B cell (primary cell): ENCODE results near the gene ZNF330. TPM values are rescaled to one million over a fixed set of nuclear protein-coding genes. Genes with fewer than 3 reads are reported as not detected.

Source experiments
- ATAC-seq: fragments of 200-7000 bp; cut with Tn5 transposase; one replicate; pipeline ENCODE4 v1.10.0; 2021; ENCODE audit warnings: low read depth, mild to moderate bottlenecking, moderate number of reproducible peaks, moderate library complexity
- CTCF ChIA-PET: fragments of 350-600 bp; sonication (Branson Sonifier 250); formaldehyde crosslinking; loops from one replicate; lab custom pipeline; 2021; ENCODE audit warnings: antibody characterized with exemption, inconsistent platforms; lab: Charles Lee
- POLR2A ChIA-PET: fragments of 350-600 bp; sonication (Branson Sonifier 250); formaldehyde crosslinking; loops from one replicate; lab custom pipeline; 2021; ENCODE audit warnings: antibody characterized with exemption; lab: Charles Lee
- DNase-seq: peaks from one replicate; pipeline ENCODE4 v3.0.0; 2013
- H2AFZ ChIP-seq: 2 replicates; pipeline ENCODE4 v1.6.1; 2012; ENCODE audit warnings: mild to moderate bottlenecking, low read depth, low read length; ENCODE audit not compliant: insufficient read depth, poor library complexity, severe bottlenecking
- H3K27ac ChIP-seq, 2 donors: 1 replicate in 1 of 2; 2 replicates in 1 of 2; pipeline ENCODE4 v1.5.1; 2012 to 2013; ENCODE audit warnings: low read length in 2 of 2, mild to moderate bottlenecking in 2 of 2, moderate library complexity in 1 of 2
- H3K27me3 ChIP-seq, 4 experiments: fragments of 200-600 bp in 1 of 4; sonication (generic) in 1 of 4; replicated peaks in 1 of 4; 1 replicate in 2 of 4; 2 replicates in 2 of 4; pipeline versions ENCODE4 v1.6.1 to v1.7.0; 2013 to 2016; ENCODE audit warnings: low read length in 3 of 4, mild to moderate bottlenecking in 2 of 4, mixed read lengths in 1 of 4, moderate library complexity in 1 of 4; ENCODE audit not compliant: insufficient read depth in 4 of 4, control insufficient read depth in 3 of 4; ENCODE audit errors: control extremely low read depth in 1 of 4
- H3K36me3 ChIP-seq, 2 experiments: replicated peaks in 1 of 2; 1 replicate in 1 of 2; 2 replicates in 1 of 2; pipeline versions ENCODE4 v1.6.1 to v1.7.1; 2013; ENCODE audit warnings: low read length in 1 of 2; ENCODE audit not compliant: insufficient read depth in 2 of 2, control insufficient read depth in 1 of 2; ENCODE audit errors: control extremely low read depth in 1 of 2, extremely low read depth in 1 of 2
- H3K4me1 ChIP-seq, 2 donors: fragments of 200-600 bp in 1 of 2; sonication (generic) in 1 of 2; 1 replicate in 1 of 2; 2 replicates in 1 of 2; pipeline versions ENCODE4 v1.5.1 to v1.6.1; 2013 to 2017; ENCODE audit warnings: low read length in 2 of 2; ENCODE audit not compliant: control insufficient read depth in 2 of 2, insufficient read depth in 2 of 2
- H3K4me2 ChIP-seq: replicated peaks from 2 replicates; pipeline ENCODE3; 2012; ENCODE audit warnings: mild to moderate bottlenecking, low read depth, low read length; ENCODE audit not compliant: poor library complexity, severe bottlenecking
- H3K4me3 ChIP-seq, 5 experiments: fragments of 200-600 bp in 1 of 5; sonication (generic) in 1 of 5; 1 replicate in 3 of 5; 2 replicates in 2 of 5; pipeline versions ENCODE4 v1.5.1 to v1.7.0; 2011 to 2016; ENCODE audit warnings: low read length in 4 of 5, mild to moderate bottlenecking in 4 of 5, low read depth in 2 of 5, control low read depth in 1 of 5, moderate library complexity in 1 of 5; ENCODE audit not compliant: insufficient read depth in 1 of 5; ENCODE audit errors: control extremely low read depth in 1 of 5, extremely low read depth in 1 of 5
- H3K79me2 ChIP-seq: fragments of 200-600 bp; sonication (generic); one replicate; pipeline ENCODE4 v1.6.0; 2016; ENCODE audit warnings: low read length; ENCODE audit not compliant: control insufficient read depth, insufficient read depth
- H3K9ac ChIP-seq: fragments of 200-600 bp; sonication (generic); 2 replicates; pipeline ENCODE4 v1.6.1; 2017; ENCODE audit warnings: mild to moderate bottlenecking, low read length, moderate library complexity
- H3K9me3 ChIP-seq, 3 donors: one replicate each; pipeline versions ENCODE4 v1.6.1 to v1.7.1; 2013; ENCODE audit warnings: low read length in 2 of 3; ENCODE audit not compliant: control insufficient read depth in 2 of 3, insufficient read depth in 1 of 3; ENCODE audit errors: control extremely low read depth in 1 of 3
- H4K20me1 ChIP-seq: 2 replicates; pipeline ENCODE4 v1.6.0; 2012; ENCODE audit warnings: mild to moderate bottlenecking, low read length; ENCODE audit not compliant: insufficient read depth, control insufficient read depth, poor library complexity, severe bottlenecking
- H3K27ac Mint-ChIP-seq: one replicate; pipeline ENCODE4 v1.8.0; 2021; ENCODE audit warnings: mixed read lengths
- H3K27me3 Mint-ChIP-seq: one replicate; pipeline ENCODE4 v1.8.0; 2021; ENCODE audit warnings: mixed read lengths
- H3K4me1 Mint-ChIP-seq: one replicate; pipeline ENCODE4 v1.8.0; 2021; ENCODE audit warnings: mixed read lengths
- H3K4me3 Mint-ChIP-seq: one replicate; pipeline ENCODE4 v1.8.0; 2021; ENCODE audit warnings: mixed read lengths
- H3K9me3 Mint-ChIP-seq: one replicate; pipeline ENCODE4 v1.8.0; 2022; ENCODE audit warnings: mixed read lengths; ENCODE audit not compliant: insufficient read depth
- CTCF ChIP-seq: fragments of 200-600 bp; IDR thresholded peaks from one replicate; pipeline ENCODE4 v1.8.0; 2022; ENCODE audit warnings: antibody characterized with exemption, mild to moderate bottlenecking
- EZH2 ChIP-seq: IDR thresholded peaks from 2 replicates; pipeline ENCODE4 v1.6.1; 2012; ENCODE audit warnings: borderline replicate concordance, low read depth, mild to moderate bottlenecking, moderate library complexity, low read length; ENCODE audit not compliant: insufficient read depth, poor library complexity, severe bottlenecking
- WGBS: methylation state at CpG from one replicate; pipeline ENCODE4 v1.1.5; 2013; ENCODE audit warnings: missing lambda C conversion rate; ENCODE audit not compliant: insufficient coverage; 5-methylcytosine and 5-hydroxymethylcytosine counted together
- intact Hi-C: fragments of 100-400 bp; cut with micrococcal nuclease; formaldehyde crosslinking; loops from one replicate; pipeline ENCODE4 v1.10.0; 2022
- polyA plus RNA-seq: library from polyadenylated mRNA; depleted of rRNA; stranded (reverse); fragments of >200 nt; gene quantifications from 2 replicates; pipeline ENCODE4 v1.2.3, GENCODE V29; 2012
- total RNA-seq, 2 donors: library from RNA; stranded (reverse); fragments of 120-200 nt in 1 of 2; gene quantifications; 1 replicate in 1 of 2; 2 replicates in 1 of 2; pipeline versions ENCODE4 v1.2.3 to v1.2.4, GENCODE V29; 2013 to 2022

Gene ZNF330
- total and polyA plus RNA-seq, 2 donors (not counting 1 experiment from before 2014, with no cell fraction given): 16.5 to 29.4 TPM

GRCh38 chr4:141192564-141192963 lies 28.1 kb upstream of the ZNF330 start:
- H3K27ac Mint-ChIP-seq: no peak overlapping the region
- H3K27ac ChIP-seq: no peak overlapping the region
- peaks cover 0 to 5% (median 1%) of the 10 kb centered on the region in 3 donors for H3K9me3 ChIP-seq
- H3K4me1 Mint-ChIP-seq: no peaks in the 10 kb centered on the region
- no peak for DNase-seq
- no peaks in the 10 kb centered on the region for H3K36me3 ChIP-seq
- no peak for ATAC-seq
- H3K9ac ChIP-seq: no peak overlapping the region
- H3K4me2 ChIP-seq: no peak overlapping the region
- H3K9me3 Mint-ChIP-seq: no peaks in the 10 kb centered on the region
- 94% methylated on average over 2 of the region's 2 CpGs for WGBS
- peaks cover 31% of the 10 kb centered on the region for H3K27me3 Mint-ChIP-seq
- no peaks in the 10 kb centered on the region for H3K4me1 ChIP-seq
- ChIA-PET POLR2A (no interaction called here), CTCF (no interaction called here)
- no peak overlapping the region for H2AFZ ChIP-seq
- no peak for TF ChIP-seq CTCF
- no peak for TF ChIP-seq EZH2
- intact Hi-C loops: no loop called here
- peaks cover 0 to 5% (median 0%) of the 10 kb centered on the region in 4 experiments for H3K27me3 ChIP-seq
- no peaks in the 10 kb centered on the region for H4K20me1 ChIP-seq
- H3K4me3 ChIP-seq: no peak overlapping the region
- H3K4me3 Mint-ChIP-seq: no peak overlapping the region
- no peaks in the 10 kb centered on the region for H3K79me2 ChIP-seq

GRCh38 chr4:141193516-141194034 lies 27.1 kb upstream of the ZNF330 start:
- CTCF ChIA-PET: no interaction called here
- Mint-ChIP-seq H3K4me1 (no peaks in the 10 kb centered on the region), H3K4me3 (no peak overlapping the region), H3K9me3 (no peaks in the 10 kb centered on the region), H3K27ac (no peak overlapping the region), H3K27me3 (peaks cover 33% of the 10 kb centered on the region)
- no peaks in the 10 kb centered on the region for H3K4me1 ChIP-seq
- no peak for TF ChIP-seq EZH2
- TF ChIP-seq CTCF: no peak
- no peaks in the 10 kb centered on the region for H3K36me3 ChIP-seq
- no peak overlapping the region for H3K4me2 ChIP-seq
- 71% methylated on average over 1 of the region's 2 CpGs for WGBS
- peaks cover 0 to 5% (median under 1%) of the 10 kb centered on the region in 3 donors for H3K9me3 ChIP-seq
- peaks cover 0 to 5% (median 0%) of the 10 kb centered on the region in 4 experiments for H3K27me3 ChIP-seq
- H3K9ac ChIP-seq: no peak overlapping the region
- no peak for ATAC-seq
- intact Hi-C loops: no loop called here
- H3K4me3 ChIP-seq: no peak overlapping the region
- no peaks in the 10 kb centered on the region for H4K20me1 ChIP-seq
- POLR2A ChIA-PET: no interaction called here
- no peak for DNase-seq
- H3K27ac ChIP-seq: no peak overlapping the region
- no peaks in the 10 kb centered on the region for H3K79me2 ChIP-seq
- no peak overlapping the region for H2AFZ ChIP-seq
